Measurements from ENCODE around the gene CES1. TPM values are rescaled to one million over a fixed set of nuclear protein-coding genes. Genes with fewer than 3 reads are reported as not detected.

Gene CES1
- total RNA-seq, 4 donors from 2014 or later = 57.3 to 213 (median 79.3) TPM

- no peak for TF ChIP-seq CTCF (IDR thresholded peaks at IDR 0.05; ENCODE audit: low read depth)
Measured at GRCh38 chr16:55815320-55815719, 17.6 kb downstream of the CES1 start.

- TF ChIP-seq CTCF (IDR thresholded peaks at IDR 0.05; ENCODE audit: low read depth) = no peak
Measured at GRCh38 chr16:55812951-55813350, 19.9 kb downstream of the CES1 start.

GRCh38 chr16:55811811-55812210 is 21.1 kb downstream of the CES1 start:
- no peak for TF ChIP-seq CTCF (IDR thresholded peaks at IDR 0.05; ENCODE audit: low read depth)

GRCh38 chr16:55810451-55810961 is 22.4 kb downstream of the CES1 start:
- no peak for TF ChIP-seq CTCF (IDR thresholded peaks at IDR 0.05; ENCODE audit: low read depth)

- TF ChIP-seq CTCF (IDR thresholded peaks at IDR 0.05; ENCODE audit: low read depth) = no peak
Measured at GRCh38 chr16:55809851-55810250, 23.0 kb downstream of the CES1 start.

- no peak for TF ChIP-seq CTCF (IDR thresholded peaks at IDR 0.05; ENCODE audit: low read depth)
Measured at GRCh38 chr16:55809386-55809785, 23.5 kb downstream of the CES1 start.

- TF ChIP-seq CTCF (IDR thresholded peaks at IDR 0.05; ENCODE audit: low read depth) = no peak
Measured at GRCh38 chr16:55779402-55780094, 53.3 kb downstream of the CES1 start.

Measured in subcutaneous adipose tissue (tissue), 4 donors.